Effector memory CD8-positive, alpha-beta T cell (primary cell): Measurements from ENCODE around the gene FCHSD1.

Experiments
- ATAC-seq: fragments of 150-1000 bp; cut with Tn5 transposase; replicated peaks from 2 replicates; pipeline ENCODE4 v1.10.0; 2021; ENCODE audit warnings: mild to moderate bottlenecking, moderate library complexity
- DNase-seq, 3 experiments: peaks; one replicate each; pipeline ENCODE4 v3.0.0; 2021
- H3K27ac Mint-ChIP-seq, 2 donors: one replicate each; pipeline ENCODE4 v1.8.0; 2022; ENCODE audit warnings: mild to moderate bottlenecking in 2 of 2, mixed read lengths in 2 of 2, moderate library complexity in 2 of 2
- H3K27me3 Mint-ChIP-seq, 2 donors: one replicate each; pipeline ENCODE4 v1.8.0; 2022; ENCODE audit warnings: mixed read lengths in 2 of 2
- H3K36me3 Mint-ChIP-seq: one replicate; pipeline ENCODE4 v1.8.0; 2022; ENCODE audit warnings: mild to moderate bottlenecking, moderate library complexity, mixed read lengths; ENCODE audit not compliant: insufficient read depth
- H3K4me1 Mint-ChIP-seq, 2 donors: one replicate each; pipeline ENCODE4 v1.8.0; 2022; ENCODE audit warnings: low read depth in 2 of 2, mixed read lengths in 2 of 2
- H3K4me3 Mint-ChIP-seq, 2 donors: one replicate each; pipeline ENCODE4 v1.8.0; 2022; ENCODE audit warnings: mild to moderate bottlenecking in 2 of 2, mixed read lengths in 2 of 2, moderate library complexity in 2 of 2
- H3K9me3 Mint-ChIP-seq, 2 donors: one replicate each; pipeline ENCODE4 v1.8.0; 2022; ENCODE audit warnings: mixed read lengths in 2 of 2

Gene FCHSD1

DNA sequence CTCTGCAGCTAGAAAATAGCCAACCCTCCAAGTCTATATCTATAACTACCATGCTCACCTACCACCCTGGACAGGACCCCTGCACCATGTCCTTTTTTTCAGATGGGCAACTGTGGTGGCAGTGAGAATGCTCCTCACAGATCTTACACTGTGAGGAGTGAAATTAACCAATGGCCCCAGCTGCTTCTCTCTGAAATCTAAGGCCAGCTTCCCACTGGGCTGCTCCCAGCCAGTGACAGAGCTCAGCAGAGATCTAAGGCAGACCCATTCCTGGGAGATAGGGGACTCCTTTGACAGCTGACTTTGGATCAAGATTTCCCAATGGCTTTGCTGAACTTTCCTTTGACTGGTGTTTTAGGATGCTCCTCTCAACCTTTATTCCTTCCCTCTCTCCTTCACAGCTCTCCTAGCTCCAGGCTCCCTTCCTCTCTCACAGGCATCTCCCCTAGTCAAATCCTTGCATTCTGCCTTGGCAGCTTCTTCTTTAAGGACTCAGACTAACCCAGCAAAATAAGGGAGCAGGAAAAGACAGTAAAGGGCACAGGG lies 32.5 kb upstream of the FCHSD1 start:
- DNase-seq (no peak), ATAC-seq (no peak)
- H3K27me3 Mint-ChIP-seq = peaks cover 2 to 4% of the 10 kb centered on the region in 2 donors
- H3K4me1 Mint-ChIP-seq = peaks cover 21 to 26% of the 10 kb centered on the region in 2 donors
- H3K36me3 Mint-ChIP-seq = peaks cover 8% of the 10 kb centered on the region
- peak overlapping the region in 1 of 2 donors; percentile 46 for H3K27ac Mint-ChIP-seq
- no peaks in the 10 kb centered on the region for H3K9me3 Mint-ChIP-seq
- H3K4me3 Mint-ChIP-seq = peak overlapping the region in 1 of 2 donors; percentile 77

- Mint-ChIP-seq H3K4me1 (peaks cover 21 to 26% of the 10 kb centered on the region in 2 donors), H3K4me3 (peak within 1 kb of the TSS; percentile 69 to 77), H3K27me3 (no peaks in the 10 kb centered on the region), H3K36me3 (peaks cover 8% of the 10 kb centered on the region), H3K9me3 (no peaks in the 10 kb centered on the region), H3K27ac (peak within 1 kb of the TSS; percentile 52 to 62)
- DNase-seq (peak; percentile 24 to 35 (median 26)), ATAC-seq (peak; percentile 71)
These were observed 30.8 kb upstream of the FCHSD1 start, which contains the start of gene ARAP3 for GRCh38 chr5:141681695-141682641. Gene ARAP3 (minus strand): TSS chr5:141682230. CDS start chr5:141680486, 1,744 bp downstream.

DNA sequence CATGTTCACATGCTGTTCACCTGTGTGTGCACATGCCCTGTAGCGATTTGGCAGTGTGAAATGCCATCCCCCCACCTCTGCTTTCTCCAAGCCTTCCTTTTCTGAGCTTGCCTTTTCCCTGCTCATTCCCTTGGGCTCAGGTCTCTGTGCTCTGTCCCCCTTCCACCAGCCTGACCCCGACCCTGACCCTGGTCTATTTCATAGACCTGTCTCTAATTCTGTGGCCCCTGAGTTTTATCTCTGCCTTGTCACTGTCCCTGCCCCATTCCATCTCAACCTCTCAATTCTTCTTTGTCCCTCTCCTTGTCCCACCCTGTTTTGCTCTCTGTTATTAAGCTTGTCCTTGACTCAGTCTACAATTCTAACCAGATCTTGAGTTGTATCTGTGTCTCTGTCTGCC lies 30.1 kb upstream of the FCHSD1 start:
- peak overlapping the region; percentile 52 to 62 for H3K27ac Mint-ChIP-seq
- DNase-seq (no peak), ATAC-seq (no peak)
- H3K4me1 Mint-ChIP-seq = peaks cover 21 to 26% of the 10 kb centered on the region in 2 donors
- H3K27me3 Mint-ChIP-seq = no peaks in the 10 kb centered on the region
- no peaks in the 10 kb centered on the region for H3K9me3 Mint-ChIP-seq
- H3K36me3 Mint-ChIP-seq = peaks cover 8% of the 10 kb centered on the region
- H3K4me3 Mint-ChIP-seq = peak overlapping the region; percentile 64 to 69

GRCh38 chr5:141680751-141681201 lies 29.6 kb upstream of the FCHSD1 start:
- Mint-ChIP-seq H3K36me3 (peaks cover 8% of the 10 kb centered on the region), H3K27me3 (no peaks in the 10 kb centered on the region), H3K4me3 (peak overlapping the region; percentile 64 to 69), H3K27ac (peak overlapping the region in 1 of 2 donors; percentile 52), H3K9me3 (no peaks in the 10 kb centered on the region), H3K4me1 (peaks cover 21 to 26% of the 10 kb centered on the region in 2 donors)
- ATAC-seq = no peak
- DNase-seq = no peak

DNA sequence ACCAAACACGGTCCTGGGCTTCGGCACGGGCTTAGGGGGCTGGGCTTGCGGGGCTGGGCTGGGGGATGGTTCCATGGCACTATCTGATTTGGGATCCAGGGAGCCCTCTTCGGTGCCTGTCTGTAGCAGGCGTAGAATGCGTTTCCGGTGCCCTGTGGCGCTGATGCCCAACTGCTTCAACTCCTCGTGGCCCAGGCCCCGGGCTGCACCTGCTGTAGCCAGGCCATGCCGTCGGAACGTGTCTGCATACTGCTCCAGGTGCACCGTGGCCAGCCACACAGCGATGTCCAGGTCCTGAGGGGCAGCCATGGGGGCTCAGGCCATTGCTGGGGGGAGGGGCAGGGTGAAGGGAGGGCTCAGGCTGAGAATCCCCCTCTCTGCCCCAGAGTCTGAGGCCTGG lies 29.0 kb upstream of the FCHSD1 start:
- Mint-ChIP-seq H3K27ac (no peak overlapping the region), H3K4me3 (no peak overlapping the region), H3K9me3 (no peaks in the 10 kb centered on the region), H3K27me3 (no peaks in the 10 kb centered on the region), H3K4me1 (peaks cover 21 to 26% of the 10 kb centered on the region in 2 donors), H3K36me3 (peaks cover 8% of the 10 kb centered on the region)
- ATAC-seq (no peak), DNase-seq (no peak)

DNA sequence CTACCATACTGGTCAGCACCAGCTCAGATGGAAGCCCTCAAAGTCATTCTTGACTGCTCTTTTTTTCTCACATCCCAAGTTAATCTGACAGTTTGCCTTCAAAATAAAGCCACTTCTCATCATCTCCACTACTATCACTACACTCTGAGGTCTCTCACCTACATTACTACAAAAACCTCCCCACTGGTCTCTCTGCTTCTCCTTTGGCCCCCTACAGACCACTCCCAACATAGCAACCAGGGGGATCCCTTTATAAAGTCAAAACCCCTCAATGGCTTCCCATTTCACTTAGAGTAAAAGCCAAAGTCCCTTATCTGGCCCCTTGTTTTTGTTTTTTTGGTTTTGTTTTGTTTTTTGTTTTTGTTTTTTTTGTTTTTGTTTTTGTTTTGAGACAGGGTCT lies 26.2 kb upstream of the FCHSD1 start:
- peaks cover 14 to 15% of the 10 kb centered on the region in 2 donors for H3K4me1 Mint-ChIP-seq
- no peak overlapping the region for H3K4me3 Mint-ChIP-seq
- ATAC-seq = peak; percentile 25
- H3K9me3 Mint-ChIP-seq = no peaks in the 10 kb centered on the region
- peak overlapping the region in 1 of 2 donors; percentile 5 for H3K27ac Mint-ChIP-seq
- H3K36me3 Mint-ChIP-seq = peaks cover 3% of the 10 kb centered on the region
- DNase-seq = no peak
- no peaks in the 10 kb centered on the region for H3K27me3 Mint-ChIP-seq

GRCh38 chr5:141675672-141676071 lies 24.5 kb upstream of the FCHSD1 start:
- no peak for DNase-seq
- Mint-ChIP-seq H3K27me3 (no peaks in the 10 kb centered on the region), H3K9me3 (no peaks in the 10 kb centered on the region), H3K4me1 (peaks cover 2 to 4% of the 10 kb centered on the region in 2 donors), H3K36me3 (peaks cover 3% of the 10 kb centered on the region), H3K4me3 (no peak overlapping the region), H3K27ac (no peak overlapping the region)
- ATAC-seq = no peak

GRCh38 chr5:141674747-141675146 lies 23.5 kb upstream of the FCHSD1 start:
- ATAC-seq = no peak

DNA sequence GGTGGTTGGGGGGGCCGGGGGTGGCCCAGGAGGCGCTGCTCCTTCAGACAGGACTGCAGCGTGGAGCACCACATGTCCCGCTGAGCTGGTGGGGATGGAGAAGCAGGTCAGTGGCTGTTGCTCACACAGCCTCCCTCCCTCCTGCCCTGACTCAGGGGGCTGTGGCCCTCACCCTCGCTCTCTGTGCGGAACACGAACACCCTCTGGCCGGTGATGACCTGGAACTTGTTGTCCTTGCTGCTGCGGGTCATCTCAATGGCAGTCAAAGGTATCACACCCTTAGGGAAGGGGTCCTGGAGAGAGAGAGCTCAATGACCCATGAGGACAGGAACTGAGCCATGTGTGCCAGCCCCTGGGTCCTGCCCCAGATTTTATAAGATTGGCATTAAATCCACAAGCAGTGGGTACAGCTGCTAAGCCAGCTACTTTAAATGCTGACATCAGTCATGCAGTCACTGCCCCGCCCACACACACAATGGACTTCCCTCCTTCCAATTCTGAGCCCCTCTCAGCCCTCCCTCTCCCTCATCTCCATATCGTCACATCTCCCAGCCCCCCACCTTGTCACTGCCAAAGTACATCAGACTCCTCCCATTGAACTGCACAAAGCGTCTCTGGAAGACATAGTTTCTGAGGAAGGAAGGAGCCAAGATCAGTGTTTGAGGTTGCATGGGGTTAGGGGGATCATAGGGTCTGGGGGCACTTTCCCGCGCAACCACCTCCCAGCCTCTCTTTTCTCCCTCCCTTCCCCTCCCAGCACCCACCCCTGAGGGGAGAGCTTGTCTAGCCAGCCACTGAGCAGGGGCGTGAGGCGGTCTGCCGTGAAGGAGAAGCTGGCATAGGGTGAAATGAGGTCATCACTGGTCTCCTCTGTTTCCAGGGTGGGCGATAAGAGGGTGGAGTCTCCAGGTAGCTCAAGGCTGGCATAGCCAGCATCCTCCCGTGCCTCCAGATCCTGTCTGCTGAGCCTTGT lies 21.9 kb upstream of the FCHSD1 start:
- Mint-ChIP-seq H3K4me3 (no peak overlapping the region), H3K36me3 (peaks cover 3% of the 10 kb centered on the region), H3K27me3 (no peaks in the 10 kb centered on the region), H3K4me1 (peaks cover 0 to 2% of the 10 kb centered on the region in 2 donors), H3K9me3 (no peaks in the 10 kb centered on the region), H3K27ac (no peak overlapping the region)
- ATAC-seq = no peak
- no peak for DNase-seq

More at GRCh38 chr5:141674747-141675146, 23.5 kb upstream of the FCHSD1 start:
- no peak for DNase-seq
- Mint-ChIP-seq H3K4me1 (peaks cover 0 to 3% of the 10 kb centered on the region in 2 donors), H3K27me3 (no peaks in the 10 kb centered on the region), H3K4me3 (no peak overlapping the region), H3K27ac (no peak overlapping the region), H3K9me3 (no peaks in the 10 kb centered on the region), H3K36me3 (peaks cover 6% of the 10 kb centered on the region)

DNA sequence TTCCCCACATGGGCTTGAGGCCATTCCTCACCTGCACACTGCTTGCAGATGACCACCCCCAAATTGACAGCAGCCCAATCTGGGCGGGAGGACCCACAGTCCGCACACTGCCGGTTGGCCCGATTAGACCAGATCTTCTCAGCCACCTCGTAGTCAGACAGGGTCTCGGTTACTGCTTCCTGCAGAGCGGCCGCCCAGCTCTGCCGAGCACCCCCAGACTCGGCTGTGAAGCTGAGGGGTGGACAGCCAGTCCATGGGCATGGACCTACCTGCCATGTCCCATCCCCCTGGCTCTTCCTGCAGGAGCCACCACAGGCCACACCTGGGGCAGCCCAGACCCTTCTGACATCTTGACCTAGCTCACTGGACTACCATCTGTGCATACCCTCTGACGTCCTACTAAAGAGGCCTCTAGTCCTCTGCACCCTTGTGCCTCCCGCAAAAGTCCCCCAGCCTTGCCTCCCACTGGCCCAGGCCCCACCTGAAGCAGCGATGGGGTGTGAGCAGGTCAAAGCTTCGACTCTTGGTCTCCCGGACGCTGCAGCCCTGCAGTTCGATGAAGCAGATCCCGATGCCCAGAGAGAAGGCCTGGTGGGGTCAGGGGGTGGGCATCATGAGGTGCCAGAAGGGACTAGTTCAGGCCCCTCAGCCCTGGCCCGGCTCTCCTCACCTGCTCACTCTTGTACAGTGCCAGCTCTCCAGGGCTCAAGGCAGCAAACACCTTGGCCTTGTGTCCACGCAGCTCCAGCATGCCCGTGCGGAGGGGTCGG lies 21.0 kb upstream of the FCHSD1 start:
- DNase-seq (no peak), ATAC-seq (no peak)
- no peaks in the 10 kb centered on the region for H3K27me3 Mint-ChIP-seq
- no peak overlapping the region for H3K4me3 Mint-ChIP-seq
- H3K36me3 Mint-ChIP-seq = peaks cover 3% of the 10 kb centered on the region
- H3K4me1 Mint-ChIP-seq = peaks cover 0 to 2% of the 10 kb centered on the region in 2 donors
- no peak overlapping the region for H3K27ac Mint-ChIP-seq
- H3K9me3 Mint-ChIP-seq = no peaks in the 10 kb centered on the region

GRCh38 chr5:141669520-141669919 lies 18.3 kb upstream of the FCHSD1 start:
- H3K27me3 Mint-ChIP-seq = no peaks in the 10 kb centered on the region
- no peak for DNase-seq
- no peaks in the 10 kb centered on the region for H3K9me3 Mint-ChIP-seq
- H3K4me3 Mint-ChIP-seq = no peak overlapping the region
- H3K36me3 Mint-ChIP-seq = peaks cover 6% of the 10 kb centered on the region
- H3K4me1 Mint-ChIP-seq = peaks cover 5 to 6% of the 10 kb centered on the region in 2 donors
- ATAC-seq = no peak
- H3K27ac Mint-ChIP-seq = peak overlapping the region in 1 of 2 donors; percentile 47

DNA sequence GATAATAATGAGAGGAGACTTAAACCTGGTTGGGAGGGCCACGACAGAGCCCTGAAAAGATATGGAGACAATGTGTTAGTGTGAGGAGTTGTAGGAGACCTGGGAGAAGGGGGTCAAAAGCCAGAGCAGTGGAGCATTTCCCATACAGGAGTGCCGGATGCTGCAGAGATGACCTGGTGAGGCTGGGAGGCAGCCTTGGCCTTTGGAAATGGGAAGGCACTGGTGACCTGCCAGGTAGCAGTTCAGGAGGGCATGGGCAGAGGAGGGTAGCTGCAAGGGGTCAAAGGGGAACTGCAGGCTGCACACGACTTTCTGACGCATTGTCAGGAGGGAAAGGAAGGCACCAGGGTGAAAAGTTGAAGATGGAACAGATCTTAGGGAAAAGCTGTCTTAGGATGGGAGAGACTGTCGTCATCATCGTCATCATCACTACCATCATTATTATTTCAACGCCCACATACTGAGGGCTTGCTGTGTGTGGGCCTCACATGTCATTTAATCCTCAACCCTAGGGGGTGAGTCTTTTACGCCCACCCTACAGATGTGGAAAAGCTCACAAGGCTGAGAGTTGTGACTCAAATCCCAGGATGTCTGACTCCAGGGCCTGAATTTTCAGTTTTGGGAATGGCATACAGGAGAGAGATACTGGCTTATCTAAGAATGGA lies 17.5 kb upstream of the FCHSD1 start:
- peaks cover 5 to 6% of the 10 kb centered on the region in 2 donors for H3K4me1 Mint-ChIP-seq
- DNase-seq (no peak), ATAC-seq (no peak)
- H3K4me3 Mint-ChIP-seq = no peak overlapping the region
- H3K9me3 Mint-ChIP-seq = no peaks in the 10 kb centered on the region
- peak overlapping the region in 1 of 2 donors; percentile 50 for H3K27ac Mint-ChIP-seq
- H3K27me3 Mint-ChIP-seq = no peaks in the 10 kb centered on the region
- peaks cover 6% of the 10 kb centered on the region for H3K36me3 Mint-ChIP-seq
